SU-DHL-6 (cell line): Measurements from ENCODE around the gene PTPRN2.

Source experiments
- H2AFZ ChIP-seq: fragments of 200-600 bp; sonication (generic); 2 replicates; pipeline ENCODE4 v1.6.1; 2014; ENCODE audit warnings: low read depth, mild to moderate bottlenecking, moderate library complexity, mixed read lengths, antibody characterized with exemption, low read length; ENCODE audit not compliant: severe bottlenecking
- H3F3A ChIP-seq: fragments of 200-600 bp; shearing (Covaris generic); 2 replicates; pipeline ENCODE4 v1.6.0; 2016; ENCODE audit warnings: antibody characterized with exemption, mild to moderate bottlenecking; ENCODE audit not compliant: insufficient read depth
- H3K27ac ChIP-seq: fragments of 200-600 bp; sonication (generic); 2 replicates; pipeline ENCODE4 v1.5.1; 2016; ENCODE audit warnings: low read depth, mild to moderate bottlenecking, low read length, moderate library complexity, mixed read lengths
- H3K27me3 ChIP-seq: fragments of 200-600 bp; sonication (generic), shearing (Covaris generic); 2 replicates; pipeline ENCODE4 v1.6.0; 2014; ENCODE audit warnings: mild to moderate bottlenecking, low read length
- H3K36me3 ChIP-seq: fragments of 200-600 bp; sonication (generic); 2 replicates; pipeline ENCODE4 v1.6.1; 2014; ENCODE audit warnings: mild to moderate bottlenecking, low read length, mixed read lengths
- H3K4me2 ChIP-seq: fragments of 300-600, 200-600 bp; shearing (Covaris generic), sonication (generic); 2 replicates; pipeline ENCODE4 v1.6.0; 2014; ENCODE audit warnings: low read length, low read depth, mild to moderate bottlenecking; ENCODE audit not compliant: poor library complexity, severe bottlenecking
- H3K4me3 ChIP-seq: fragments of 200-600 bp; sonication (generic); 2 replicates; pipeline ENCODE4 v1.5.1; 2014; ENCODE audit warnings: antibody characterized with exemption, low read length, mild to moderate bottlenecking, mixed read lengths; ENCODE audit not compliant: insufficient read depth, poor library complexity, severe bottlenecking
- H3K79me2 ChIP-seq: fragments of 200-600 bp; sonication (generic); 2 replicates; pipeline ENCODE4 v1.6.1; 2014; ENCODE audit warnings: mild to moderate bottlenecking, low read length, moderate library complexity; ENCODE audit not compliant: insufficient read depth
- H3K9ac ChIP-seq: fragments of 200-600 bp; sonication (generic); 2 replicates; pipeline ENCODE4 v1.7.0; 2014; ENCODE audit warnings: mild to moderate bottlenecking, low read length
- H3K9me2 ChIP-seq: fragments of 200-600 bp; sonication (generic); replicated peaks from 2 replicates; pipeline ENCODE4 v1.6.1; 2014; ENCODE audit warnings: low read length; ENCODE audit not compliant: insufficient read depth
- H3K9me3 ChIP-seq: fragments of 200-600 bp; sonication (generic); 2 replicates; pipeline ENCODE4 v1.6.1; 2014; ENCODE audit warnings: low read length, mixed read lengths; ENCODE audit not compliant: insufficient read depth
- H4K20me1 ChIP-seq: fragments of 200-600 bp; sonication (generic); 2 replicates; pipeline ENCODE4 v1.6.1; 2014; ENCODE audit warnings: low read depth, mild to moderate bottlenecking, antibody characterized with exemption, low read length, moderate library complexity, mixed read lengths
- EZH2phosphoT487 ChIP-seq: fragments of 200-600 bp; sonication (generic), shearing (Covaris generic); conservative IDR thresholded peaks from 2 replicates; pipeline ENCODE4 v1.6.1; 2018; ENCODE audit warnings: mild to moderate bottlenecking, antibody characterized with exemption, low read length, moderate library complexity, mixed read lengths
- TF ChIP-seq, protein P1 (sequence below): fragments of 200-600 bp; sonication (generic); IDR thresholded peaks from one replicate; pipeline ENCODE4 v1.5.1; 2017; ENCODE audit warnings: antibody characterized with exemption, mild to moderate bottlenecking, low read length, moderate library complexity; ENCODE audit not compliant: insufficient read depth, poor library complexity, severe bottlenecking

PTPRN2 gene

GRCh38 chr7:157773361-157773760 lies 814.3 kb downstream of the PTPRN2 start:
- no peak overlapping the region for H2AFZ ChIP-seq
- H3K36me3 ChIP-seq, result no peaks in the 10 kb centered on the region
- H3K9me3 ChIP-seq, result no peaks in the 10 kb centered on the region
- H3K79me2 ChIP-seq, result no peaks in the 10 kb centered on the region
- H3K9ac ChIP-seq, result no peak overlapping the region
- H3K27me3 ChIP-seq, result no peaks in the 10 kb centered on the region
- no peak overlapping the region for H3K4me2 ChIP-seq
- no peaks in the 10 kb centered on the region for H4K20me1 ChIP-seq
- H3K4me3 ChIP-seq, result no peak overlapping the region
- no peak overlapping the region for H3K27ac ChIP-seq
- no peaks in the 10 kb centered on the region for H3K9me2 ChIP-seq
- H3F3A ChIP-seq, result no peaks in the 10 kb centered on the region
- TF ChIP-seq, protein P1, sequence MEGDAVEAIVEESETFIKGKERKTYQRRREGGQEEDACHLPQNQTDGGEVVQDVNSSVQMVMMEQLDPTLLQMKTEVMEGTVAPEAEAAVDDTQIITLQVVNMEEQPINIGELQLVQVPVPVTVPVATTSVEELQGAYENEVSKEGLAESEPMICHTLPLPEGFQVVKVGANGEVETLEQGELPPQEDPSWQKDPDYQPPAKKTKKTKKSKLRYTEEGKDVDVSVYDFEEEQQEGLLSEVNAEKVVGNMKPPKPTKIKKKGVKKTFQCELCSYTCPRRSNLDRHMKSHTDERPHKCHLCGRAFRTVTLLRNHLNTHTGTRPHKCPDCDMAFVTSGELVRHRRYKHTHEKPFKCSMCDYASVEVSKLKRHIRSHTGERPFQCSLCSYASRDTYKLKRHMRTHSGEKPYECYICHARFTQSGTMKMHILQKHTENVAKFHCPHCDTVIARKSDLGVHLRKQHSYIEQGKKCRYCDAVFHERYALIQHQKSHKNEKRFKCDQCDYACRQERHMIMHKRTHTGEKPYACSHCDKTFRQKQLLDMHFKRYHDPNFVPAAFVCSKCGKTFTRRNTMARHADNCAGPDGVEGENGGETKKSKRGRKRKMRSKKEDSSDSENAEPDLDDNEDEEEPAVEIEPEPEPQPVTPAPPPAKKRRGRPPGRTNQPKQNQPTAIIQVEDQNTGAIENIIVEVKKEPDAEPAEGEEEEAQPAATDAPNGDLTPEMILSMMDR, result no peak
- no peak for TF ChIP-seq EZH2phosphoT487

DNA sequence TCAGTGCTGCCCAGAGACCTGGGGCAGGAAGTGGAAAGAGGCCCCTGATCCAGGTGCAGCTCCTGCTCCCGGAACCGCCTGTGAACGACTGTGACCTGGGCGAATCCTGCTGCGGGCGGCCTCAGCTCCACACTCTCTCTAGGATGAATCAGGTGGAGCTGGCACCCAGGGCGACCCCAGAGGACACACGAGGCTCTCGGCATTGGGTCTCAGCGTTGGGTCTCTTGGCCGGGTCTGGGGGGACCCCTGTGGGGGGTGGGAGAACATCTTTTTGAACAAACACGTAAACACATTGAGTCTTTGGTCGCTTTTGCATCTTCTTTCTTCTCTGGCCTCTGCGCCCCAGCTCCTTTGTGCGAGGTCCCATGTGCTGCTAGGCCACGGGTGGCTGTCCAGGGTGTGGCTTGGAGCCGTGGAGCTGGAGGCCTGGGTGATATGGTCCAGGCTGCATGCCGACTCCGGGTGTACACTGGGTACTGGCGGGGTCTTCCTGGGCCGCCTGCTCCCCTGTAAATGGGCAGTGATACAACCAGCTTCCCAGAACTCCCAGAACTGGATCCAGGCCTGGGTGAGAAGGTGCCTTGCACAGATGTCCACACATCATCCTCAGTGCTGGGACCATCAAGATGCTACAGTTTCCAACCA lies 815.0 kb downstream of the PTPRN2 start:
- Histone ChIP-seq H3K27me3 (no peaks in the 10 kb centered on the region), H3K9me2 (no peaks in the 10 kb centered on the region), H3K9ac (no peak overlapping the region), H2AFZ (no peak overlapping the region), H4K20me1 (no peaks in the 10 kb centered on the region), H3K79me2 (no peaks in the 10 kb centered on the region), H3K27ac (no peak overlapping the region), H3K9me3 (no peaks in the 10 kb centered on the region), H3K4me3 (no peak overlapping the region), H3F3A (no peaks in the 10 kb centered on the region), H3K4me2 (no peak overlapping the region), H3K36me3 (no peaks in the 10 kb centered on the region)
- TF ChIP-seq EZH2phosphoT487, result no peak
- TF ChIP-seq, protein P1, result no peak

GRCh38 chr7:157771689-157772088 lies 815.9 kb downstream of the PTPRN2 start:
- no peaks in the 10 kb centered on the region for H3K27me3 ChIP-seq
- no peak for TF ChIP-seq EZH2phosphoT487
- TF ChIP-seq, protein P1, result no peak
- H2AFZ ChIP-seq, result no peak overlapping the region
- H3K9me2 ChIP-seq, result no peaks in the 10 kb centered on the region
- no peaks in the 10 kb centered on the region for H3K36me3 ChIP-seq
- no peak overlapping the region for H3K9ac ChIP-seq
- no peak overlapping the region for H3K27ac ChIP-seq
- H3K9me3 ChIP-seq, result no peaks in the 10 kb centered on the region
- no peaks in the 10 kb centered on the region for H3K79me2 ChIP-seq
- no peak overlapping the region for H3K4me2 ChIP-seq
- H3K4me3 ChIP-seq, result no peak overlapping the region
- H4K20me1 ChIP-seq, result no peaks in the 10 kb centered on the region
- H3F3A ChIP-seq, result no peaks in the 10 kb centered on the region
